Endothelial cell of umbilical vein (primary cell): ENCODE results near the gene SUPT5H. TPM values are rescaled to one million over a fixed set of nuclear protein-coding genes. Genes with fewer than 3 reads are reported as not detected.

Experiments
- BruUV-seq: library from RNA; stranded (reverse); fragments of 400-500 nt; replicated peaks from 2 replicates; lab custom pipeline; 2021; lab: Mats Ljungman, UMichigan
- CTCF ChIA-PET: fragments of 300-600, 350-600 bp; sonication (Branson Sonifier 250); formaldehyde crosslinking; loops from one replicate; lab custom pipeline; 2021; ENCODE audit warnings: antibody characterized with exemption, inconsistent platforms; lab: Charles Lee
- POLR2A ChIA-PET: fragments of 300-600, 350-600 bp; sonication (Branson Sonifier 250); formaldehyde crosslinking; loops from one replicate; lab custom pipeline; 2021; ENCODE audit warnings: antibody characterized with exemption, inconsistent platforms; lab: Charles Lee
- DNase-seq: peaks from one replicate; pipeline ENCODE4 v3.0.0-alpha.2; 2011; ENCODE audit warnings: low read depth, low spot score
- FAIRE-seq: peaks from 2 replicates; lab custom pipeline; 2011; peaks lifted over from hg19 to GRCh38; lab: Jason Lieb, UNC
- H2AFZ ChIP-seq: 2 replicates; pipeline ENCODE4 v1.6.0; 2012; ENCODE audit warnings: low read depth, low read length, control low read depth, inconsistent platforms
- H3K27ac ChIP-seq: 2 replicates; pipeline ENCODE4 v1.5.1; 2011; ENCODE audit warnings: low read depth, mild to moderate bottlenecking, control low read depth, low read length, moderate library complexity; ENCODE audit not compliant: insufficient read depth
- H3K27me3 ChIP-seq, 2 experiments: 2 replicates each; pipeline versions ENCODE4 v1.6.0 to v1.6.1; 2011; ENCODE audit warnings: low read length in 2 of 2, mixed read lengths in 1 of 2; ENCODE audit not compliant: control insufficient read depth in 2 of 2, insufficient read depth in 2 of 2
- H3K36me3 ChIP-seq, 2 experiments: 2 replicates in 1 of 2; 3 replicates in 1 of 2; pipeline ENCODE4 v1.5.1; 2011; ENCODE audit warnings: low read length in 2 of 2, mild to moderate bottlenecking in 1 of 2, moderate library complexity in 1 of 2; ENCODE audit not compliant: control insufficient read depth in 2 of 2, insufficient read depth in 2 of 2; ENCODE audit errors: extremely low read depth in 1 of 2
- H3K4me1 ChIP-seq: 3 replicates; pipeline ENCODE4 v1.5.1; 2011; ENCODE audit warnings: mild to moderate bottlenecking, low read length; ENCODE audit not compliant: control insufficient read depth, insufficient read depth; ENCODE audit errors: extremely low read depth
- H3K4me2 ChIP-seq: 2 replicates; pipeline ENCODE4 v1.6.1; 2011; ENCODE audit warnings: low read length, control low read depth, mixed read lengths; ENCODE audit not compliant: insufficient read depth
- H3K4me3 ChIP-seq, 3 experiments: fragments of 200-600 bp in 1 of 3; sonication (generic), shearing (Covaris generic) in 1 of 3; replicated peaks in 1 of 3; 2 replicates each; pipeline ENCODE4 v1.5.1; 2011 to 2016; ENCODE audit warnings: control low read depth in 3 of 3, low read length in 3 of 3, mild to moderate bottlenecking in 2 of 3, inconsistent platforms in 1 of 3, low read depth in 1 of 3, moderate library complexity in 1 of 3; ENCODE audit not compliant: insufficient read depth in 1 of 3
- H3K79me2 ChIP-seq: 2 replicates; pipeline ENCODE4 v1.6.0; 2012; ENCODE audit warnings: low read length, inconsistent platforms; ENCODE audit not compliant: control insufficient read depth, insufficient read depth
- H3K9ac ChIP-seq: replicated peaks from 2 replicates; pipeline ENCODE3; 2011; ENCODE audit warnings: low read length, control low read depth; ENCODE audit not compliant: insufficient read depth; ENCODE audit errors: extremely low read depth
- H3K9me1 ChIP-seq: replicated peaks from 3 replicates; pipeline ENCODE4 v1.6.0; 2011; ENCODE audit warnings: mild to moderate bottlenecking, low read length; ENCODE audit not compliant: control insufficient read depth, insufficient read depth; ENCODE audit errors: extremely low read depth
- H3K9me3 ChIP-seq: replicated peaks from 2 replicates; pipeline ENCODE4 v1.5.1; 2012; ENCODE audit warnings: low read length, inconsistent platforms; ENCODE audit not compliant: control insufficient read depth, insufficient read depth
- H4K20me1 ChIP-seq: replicated peaks from 2 replicates; pipeline ENCODE3; 2011; ENCODE audit warnings: mild to moderate bottlenecking, low read length; ENCODE audit not compliant: control insufficient read depth, insufficient read depth; ENCODE audit errors: extremely low read depth
- CTCF ChIP-seq, 2 donors: IDR thresholded peaks; 1 replicate in 1 of 2; 2 replicates in 1 of 2; pipeline ENCODE4 v1.5.1; 2011; ENCODE audit warnings: low read length in 2 of 2, mild to moderate bottlenecking in 2 of 2, moderate library complexity in 2 of 2, control low read depth in 1 of 2, inconsistent platforms in 1 of 2, low read depth in 1 of 2; ENCODE audit not compliant: insufficient read depth in 1 of 2; ENCODE audit errors: extremely low read depth in 1 of 2
- EZH2 ChIP-seq: IDR thresholded peaks from 2 replicates; pipeline ENCODE4 v1.6.1; 2012; ENCODE audit warnings: borderline replicate concordance, low read depth, mild to moderate bottlenecking, moderate library complexity, low read length, inconsistent platforms; ENCODE audit not compliant: severe bottlenecking
- FOS ChIP-seq: IDR thresholded peaks from 2 replicates; pipeline ENCODE4 v1.6.1; 2011; ENCODE audit warnings: mild to moderate bottlenecking, low read length, moderate library complexity, borderline replicate concordance; ENCODE audit not compliant: insufficient read depth
- GATA2 ChIP-seq: IDR thresholded peaks from 2 replicates; pipeline ENCODE4 v1.7.0; 2011; ENCODE audit warnings: low read depth, mild to moderate bottlenecking, moderate library complexity, mixed read lengths, low read length; ENCODE audit not compliant: insufficient read length, insufficient read depth
- JUN ChIP-seq: IDR thresholded peaks from 2 replicates; pipeline ENCODE4 v1.6.1; 2011; ENCODE audit warnings: borderline replicate concordance, low read depth; ENCODE audit not compliant: insufficient read length, insufficient read depth
- MAX ChIP-seq: IDR thresholded peaks from 2 replicates; pipeline ENCODE4 v1.6.1; 2011; ENCODE audit not compliant: insufficient read depth, insufficient read length
- MYC ChIP-seq: IDR thresholded peaks from one replicate; pipeline ENCODE4 v1.6.1; 2011; ENCODE audit warnings: mild to moderate bottlenecking, low read depth, low read length
- POLR2A ChIP-seq: IDR thresholded peaks from 2 replicates; pipeline ENCODE4 v1.6.1; 2012; ENCODE audit warnings: low read depth, mild to moderate bottlenecking, control low read depth, low read length
- POLR2AphosphoS5 ChIP-seq: IDR thresholded peaks from 2 replicates; pipeline ENCODE4 v1.6.1; 2012; ENCODE audit warnings: low read depth, mild to moderate bottlenecking, control low read depth, low read length, moderate library complexity; ENCODE audit not compliant: insufficient read depth
- dilution Hi-C: fragments of 300-500 bp; cut with MboI; formaldehyde crosslinking; loops from one replicate; pipeline ENCODE4 v1.15.0; 2019; ENCODE audit warnings: low sequenced_read_pairs; ENCODE audit not compliant: extremely low pct_ligation_motif_present
- intact Hi-C: fragments of 100-400 bp; cut with micrococcal nuclease; formaldehyde crosslinking; loops from one replicate; pipeline ENCODE4 v1.10.0; 2022
- polyA plus RNA-seq, 4 experiments: library from polyadenylated mRNA; depleted of rRNA in 3 of 4; stranded (reverse) in 3 of 4; unstranded in 1 of 4; fragments of >200 nt; gene quantifications; 2 replicates each; pipeline versions ENCODE4 v1.2.1 to v1.2.3, GENCODE V29; 2011 to 2012; ENCODE audit warnings: missing spikeins in 1 of 4
- total RNA-seq: library from RNA; stranded (reverse); gene quantifications from 2 replicates; pipeline ENCODE4 v1.2.3, GENCODE V29; 2021

Gene SUPT5H
- total and polyA plus RNA-seq, 2 donors (not counting 3 experiments of a cell fraction or from before 2014, with no cell fraction given): 87.6 to 120 TPM

GRCh38 chr19:39416152-39417120, 28.9 kb upstream of the SUPT5H start:
- no peaks in the 10 kb centered on the region for H3K9me1 ChIP-seq
- intact Hi-C loops (no loop called here), dilution Hi-C loops (no loop called here)
- no peaks in the 10 kb centered on the region for H3K9me3 ChIP-seq
- H3K9ac ChIP-seq: no peak overlapping the region
- FAIRE-seq (no peak), DNase-seq (no peak)
- H3K4me2 ChIP-seq: no peak overlapping the region
- H3K79me2 ChIP-seq: peaks cover 13% of the 10 kb centered on the region
- H3K27me3 ChIP-seq: no peaks in the 10 kb centered on the region
- TF ChIP-seq FOS (no peak), MAX (no peak), MYC (no peak), JUN (no peak), CTCF (IDR thresholded peaks at IDR 0.05; ENCODE audit: extremely low read depth in 1 of 2, insufficient read depth in 1 of 2, low read depth in 1 of 2, low read length in 2 of 2) (no peak), EZH2 (no peak), POLR2A (no peak), GATA2 (no peak), POLR2AphosphoS5 (no peak)
- no TSS peak for BruUV-seq
- H4K20me1 ChIP-seq: no peaks in the 10 kb centered on the region
- H3K4me3 ChIP-seq: no peak overlapping the region
- H2AFZ ChIP-seq: no peak overlapping the region
- H3K36me3 ChIP-seq: peaks cover 0 to 24% of the 10 kb centered on the region in 2 experiments
- CTCF ChIA-PET: interaction anchor here (1.5 kb wide), 1 partner anchor 10 kb away, joined by 4 read pairs; no protein-coding TSS in a partner anchor
- H3K4me1 ChIP-seq: peaks cover 7% of the 10 kb centered on the region
- H3K27ac ChIP-seq: no peak overlapping the region
- POLR2A ChIA-PET: interaction anchor here (1.1 kb wide), 1 partner anchor 19 kb away, joined by 3 read pairs; the partner anchor contains the start of gene RPS16
